Measurements from ENCODE around the gene ZNF384.

The ZNF384 gene

DNA sequence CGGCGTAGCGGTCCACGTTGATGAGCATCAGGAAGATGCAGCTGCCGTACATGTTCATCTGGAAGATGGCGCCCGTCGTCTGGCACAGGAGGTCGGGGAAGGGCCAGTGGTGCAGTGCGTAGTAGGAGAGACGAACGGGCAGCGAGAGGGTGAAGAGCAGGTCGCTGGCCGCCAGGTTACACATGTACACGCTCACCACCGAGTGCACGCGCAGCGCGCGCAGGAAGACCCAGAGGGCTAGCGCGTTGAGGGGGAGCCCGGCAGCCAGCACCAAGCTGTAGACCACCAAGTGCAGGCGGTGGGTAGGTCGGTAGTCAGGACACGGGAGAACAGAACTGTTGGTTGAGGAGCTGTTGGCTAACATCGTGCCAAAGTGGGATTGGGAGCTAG lies 68.3 kb downstream of the ZNF384 start:
- DNase-seq (ENCODE audit: low read depth, low spot score), result no peak

DNA sequence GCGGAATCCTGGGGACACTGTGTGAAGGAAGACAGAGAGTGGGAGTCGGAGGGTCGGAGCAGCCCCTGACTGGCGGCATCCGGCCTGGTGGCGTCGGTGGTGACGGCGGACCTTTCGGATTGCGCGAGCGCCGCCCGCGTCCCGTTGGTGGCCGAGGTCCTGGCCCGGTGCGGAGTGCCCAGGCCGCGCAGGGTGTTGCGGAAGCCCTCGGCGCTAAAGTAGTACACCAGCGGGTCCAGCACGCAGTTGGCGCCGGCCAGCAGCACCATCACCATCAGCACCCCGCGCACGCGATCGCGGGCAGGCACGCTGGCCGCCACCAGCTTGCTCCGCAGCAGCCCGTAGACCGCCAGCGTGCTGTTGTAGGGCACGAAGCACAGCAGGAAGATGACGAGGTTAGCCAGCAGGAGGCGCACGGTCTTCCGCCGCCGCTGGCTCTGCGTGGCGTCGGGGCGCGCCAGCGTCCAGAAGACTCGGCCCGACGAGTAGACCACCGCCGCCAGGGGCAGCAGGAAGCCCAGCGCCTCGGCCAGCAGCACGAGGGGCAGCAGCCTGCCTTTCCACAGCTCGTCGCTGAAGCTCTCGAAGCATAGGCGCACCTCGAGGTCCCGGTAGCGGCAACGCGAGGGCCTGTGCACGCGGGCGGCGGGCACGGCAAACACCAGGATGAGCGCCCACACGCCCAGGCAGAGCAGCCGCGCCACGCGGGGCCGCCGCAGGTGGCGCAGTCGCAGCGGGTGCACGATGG lies 68.9 kb downstream of the ZNF384 start:
- DNase-seq (ENCODE audit: low read depth, low spot score), result peak; percentile 97

DNA sequence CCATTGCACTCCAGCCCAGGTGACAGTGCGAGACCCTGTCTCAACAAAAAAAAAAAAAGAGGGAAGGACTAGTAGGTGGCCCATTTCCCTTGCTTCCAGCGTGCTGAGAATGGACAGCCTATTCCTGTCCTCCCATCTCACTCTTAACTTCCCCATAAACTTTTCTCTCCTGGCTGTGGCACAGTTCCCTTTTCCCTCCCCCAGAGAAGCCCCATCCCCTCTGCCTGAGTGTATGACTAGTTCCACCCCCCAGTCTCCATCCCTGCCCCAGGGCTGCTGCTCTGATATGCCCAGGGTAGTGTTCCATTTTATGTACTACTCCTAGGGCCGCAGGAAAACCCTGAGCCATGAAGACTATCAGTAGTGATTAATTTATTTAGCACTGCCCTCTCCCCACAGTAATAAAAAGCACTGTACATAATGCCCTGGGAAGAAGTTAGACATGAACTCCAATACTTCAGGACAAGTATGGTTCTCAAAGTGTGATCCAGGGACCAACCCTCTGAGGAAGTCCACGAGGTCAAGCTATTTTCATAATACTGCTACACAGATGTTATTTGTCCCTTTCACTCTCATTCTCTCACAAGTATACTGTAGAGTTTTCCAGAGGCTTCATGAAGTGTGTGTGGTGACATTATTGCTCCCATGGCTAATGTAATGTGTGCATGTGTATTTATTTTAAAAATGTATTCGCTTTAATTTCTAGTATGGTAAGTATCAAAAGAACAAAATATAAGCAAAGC lies 70.5 kb downstream of the ZNF384 start:
- no peak for DNase-seq (ENCODE audit: low read depth, low spot score)

Measured in ELF-1 (cell line).